Lung (tissue), 12 donors: ENCODE data around the gene OPRD1. TPM values are rescaled to one million over a fixed set of nuclear protein-coding genes. Genes with fewer than 3 reads are reported as not detected.

Experiments used
- ATAC-seq: fragments of 200-7000 bp; cut with Tn5 transposase; one replicate; pipeline ENCODE4 v1.9.1; 2020; ENCODE audit warnings: moderate number of reproducible peaks; ENCODE audit not compliant: insufficient read depth, low FRiP score
- DNase-seq, 3 donors: peaks; one replicate each; pipeline ENCODE4 v3.0.0-alpha.2; 2013 to 2017
- H3K27ac ChIP-seq, 2 donors: one replicate each; pipeline ENCODE4 v1.5.1; 2013; ENCODE audit warnings: mild to moderate bottlenecking in 2 of 2, moderate library complexity in 2 of 2, control low read depth in 1 of 2, inconsistent platforms in 1 of 2, low read depth in 1 of 2, low read length in 1 of 2
- H3K27me3 ChIP-seq, 3 donors: one replicate each; pipeline ENCODE4 v1.5.1; 2013; ENCODE audit warnings: low read length in 2 of 3; ENCODE audit not compliant: control insufficient read depth in 3 of 3, insufficient read depth in 3 of 3
- H3K36me3 ChIP-seq, 4 donors: one replicate each; pipeline ENCODE4 v1.5.1; 2013; ENCODE audit warnings: low read length in 4 of 4, mild to moderate bottlenecking in 1 of 4, moderate library complexity in 1 of 4; ENCODE audit not compliant: control insufficient read depth in 4 of 4, insufficient read depth in 4 of 4
- H3K4me1 ChIP-seq, 5 donors: one replicate each; pipeline ENCODE4 v1.5.1; 2013; ENCODE audit warnings: low read length in 5 of 5, mild to moderate bottlenecking in 2 of 5, moderate library complexity in 1 of 5; ENCODE audit not compliant: control insufficient read depth in 5 of 5, insufficient read depth in 5 of 5
- H3K4me3 ChIP-seq: one replicate; pipeline ENCODE4 v1.5.1; 2013; ENCODE audit warnings: mild to moderate bottlenecking, control low read depth, moderate library complexity
- H3K9ac ChIP-seq, 2 donors: one replicate each; pipeline ENCODE4 v1.5.1; 2013; ENCODE audit warnings: low read length in 2 of 2, control low read depth in 1 of 2; ENCODE audit not compliant: insufficient read depth in 1 of 2
- H3K9me3 ChIP-seq, 4 donors: one replicate each; pipeline ENCODE4 v1.5.1; 2013; ENCODE audit warnings: low read length in 3 of 4, mild to moderate bottlenecking in 1 of 4, moderate library complexity in 1 of 4; ENCODE audit not compliant: control insufficient read depth in 4 of 4, insufficient read depth in 3 of 4
- WGBS, 2 donors: extraction: QIAGEN DNeasy Blood & Tissue Kit; methylation state at CpG; one replicate each; pipeline ENCODE4 v1.1.7; 2013; 5-methylcytosine and 5-hydroxymethylcytosine counted together
- polyA plus RNA-seq, 2 donors: library from polyadenylated mRNA; stranded (reverse); fragments of 200-250 nt; gene quantifications; one replicate each; pipeline ENCODE4 v1.2.1, GENCODE V29; 2013
- total RNA-seq, 2 donors: library from RNA; depleted of rRNA in 1 of 2; stranded (reverse); fragments of >200 nt in 1 of 2; gene quantifications; one replicate each; pipeline ENCODE4 v1.2.1, GENCODE V29; 2014 to 2021
- TF ChIP-seq, protein P1 (sequence below): IDR thresholded peaks from 2 replicates; pipeline ENCODE4 v1.5.1; 2012; ENCODE audit warnings: mild to moderate bottlenecking; ENCODE audit errors: control extremely low read depth, extremely low read depth
- donor health status: control.
- donor health status: control.
- donor health status: Bipolar disorder and iron deficiency.
- donor health status: healthy.
- donor health status: DM: yes; HTN: yes; CAD: no.

OPRD1 gene
- total and polyA plus RNA-seq, 4 donors, result 0.01 to 0.28 (median 0.02) TPM; not detected in 1

GRCh38 chr1:28890435-28890834 lies 78.5 kb downstream of the OPRD1 start:
- WGBS, 2 donors, result 74 to 88% methylated on average over 8 of the region's 8 CpGs

GRCh38 chr1:28890836-28891235 lies 78.9 kb downstream of the OPRD1 start:
- Histone ChIP-seq H3K36me3 (no peaks in the 10 kb centered on the region), H3K4me1 (peaks cover 0 to 21% (median 0%) of the 10 kb centered on the region in 5 donors), H3K27me3 (peaks cover 0 to 2% (median 0%) of the 10 kb centered on the region in 3 donors), H3K4me3 (no peak overlapping the region), H3K9me3 (no peaks in the 10 kb centered on the region), H3K9ac (no peak overlapping the region), H3K27ac (no peak overlapping the region)
- no peak for DNase-seq
- no peak for ATAC-seq
- 93 to 95% methylated on average over 2 of the region's 2 CpGs for WGBS, 2 donors
- TF ChIP-seq, protein P1, sequence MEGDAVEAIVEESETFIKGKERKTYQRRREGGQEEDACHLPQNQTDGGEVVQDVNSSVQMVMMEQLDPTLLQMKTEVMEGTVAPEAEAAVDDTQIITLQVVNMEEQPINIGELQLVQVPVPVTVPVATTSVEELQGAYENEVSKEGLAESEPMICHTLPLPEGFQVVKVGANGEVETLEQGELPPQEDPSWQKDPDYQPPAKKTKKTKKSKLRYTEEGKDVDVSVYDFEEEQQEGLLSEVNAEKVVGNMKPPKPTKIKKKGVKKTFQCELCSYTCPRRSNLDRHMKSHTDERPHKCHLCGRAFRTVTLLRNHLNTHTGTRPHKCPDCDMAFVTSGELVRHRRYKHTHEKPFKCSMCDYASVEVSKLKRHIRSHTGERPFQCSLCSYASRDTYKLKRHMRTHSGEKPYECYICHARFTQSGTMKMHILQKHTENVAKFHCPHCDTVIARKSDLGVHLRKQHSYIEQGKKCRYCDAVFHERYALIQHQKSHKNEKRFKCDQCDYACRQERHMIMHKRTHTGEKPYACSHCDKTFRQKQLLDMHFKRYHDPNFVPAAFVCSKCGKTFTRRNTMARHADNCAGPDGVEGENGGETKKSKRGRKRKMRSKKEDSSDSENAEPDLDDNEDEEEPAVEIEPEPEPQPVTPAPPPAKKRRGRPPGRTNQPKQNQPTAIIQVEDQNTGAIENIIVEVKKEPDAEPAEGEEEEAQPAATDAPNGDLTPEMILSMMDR, result no peak

More at GRCh38 chr1:28890435-28890834, 78.5 kb downstream of the OPRD1 start:
- H3K36me3 ChIP-seq, result no peaks in the 10 kb centered on the region
- H3K27me3 ChIP-seq, result peaks cover 0 to 2% (median 1%) of the 10 kb centered on the region in 3 donors
- ATAC-seq, result no peak
- peaks cover 0 to 21% (median 0%) of the 10 kb centered on the region in 5 donors for H3K4me1 ChIP-seq
- TF ChIP-seq, protein P1, result no peak
- no peak for DNase-seq
- no peak overlapping the region for H3K27ac ChIP-seq
- H3K9ac ChIP-seq, result no peak overlapping the region
- no peaks in the 10 kb centered on the region for H3K9me3 ChIP-seq
- no peak overlapping the region for H3K4me3 ChIP-seq

GRCh38 chr1:28891256-28891655 lies 79.3 kb downstream of the OPRD1 start:
- H3K9ac ChIP-seq, result no peak overlapping the region
- 77 to 94% methylated on average over 2 of the region's 2 CpGs for WGBS, 2 donors
- H3K36me3 ChIP-seq, result no peaks in the 10 kb centered on the region
- TF ChIP-seq, protein P1, result no peak
- peaks cover 0 to 21% (median 0%) of the 10 kb centered on the region in 5 donors for H3K4me1 ChIP-seq
- peaks cover 0 to 2% (median 0%) of the 10 kb centered on the region in 3 donors for H3K27me3 ChIP-seq
- no peaks in the 10 kb centered on the region for H3K9me3 ChIP-seq
- H3K4me3 ChIP-seq, result no peak overlapping the region
- H3K27ac ChIP-seq, result no peak overlapping the region
- ATAC-seq (no peak), DNase-seq (no peak)
